Measurements from ENCODE around the gene LZTS2. TPM values are rescaled to one million over a fixed set of nuclear protein-coding genes. Genes with fewer than 3 reads are reported as not detected.

Gene LZTS2
- polyA plus RNA-seq, 2 of the 4 experiments (the other 2 are of a cell fraction), result 13.8 to 35.5 TPM

DNA sequence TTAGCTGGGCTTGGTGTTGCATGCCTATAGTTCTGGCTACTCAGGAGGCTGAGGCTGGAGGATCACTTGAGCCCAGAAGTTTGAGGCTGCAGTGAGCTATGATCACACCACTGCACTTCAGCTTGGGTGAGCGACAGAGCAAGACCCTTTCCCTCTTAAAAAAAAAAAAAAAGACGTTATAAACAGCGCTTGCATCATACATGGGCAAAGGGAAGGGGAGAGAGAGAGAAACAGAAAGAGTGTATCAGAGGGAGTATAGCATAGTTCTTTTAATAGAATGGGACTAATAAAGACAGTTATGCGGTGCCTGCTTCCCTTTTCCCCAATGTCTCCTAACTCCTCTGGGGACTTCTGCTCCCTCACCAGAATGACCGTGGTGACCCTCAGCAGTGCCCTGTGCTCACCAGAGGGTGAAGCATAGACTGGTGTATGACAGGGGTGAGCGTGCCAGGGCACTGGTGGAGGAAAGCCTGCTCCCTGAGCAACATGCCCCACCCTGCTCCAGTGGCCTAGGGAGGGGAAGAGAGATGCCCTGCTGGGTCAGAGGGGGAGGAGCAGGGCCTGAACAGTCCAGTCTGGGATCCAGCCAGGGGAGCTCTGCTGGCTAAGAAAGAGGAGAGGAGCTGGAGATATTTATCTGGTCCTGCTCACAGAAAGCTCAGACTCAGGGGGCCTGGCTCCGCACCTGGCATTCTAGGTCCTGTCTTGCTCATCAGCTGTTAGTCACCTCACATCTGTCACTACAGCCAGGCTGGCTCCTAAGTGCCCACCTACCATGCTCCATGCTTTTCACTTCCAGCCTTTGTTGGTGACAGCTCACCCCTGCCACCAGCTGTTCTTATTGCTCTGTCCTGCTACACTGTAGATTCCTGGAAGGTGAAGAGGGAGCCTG lies 29.1 kb downstream of the LZTS2 start:
- ChIA-PET CTCF (interaction anchor here (1.7 to 59.3 kb wide), 6 partner anchors 12 to 48 kb away, joined by 5 to 2364 read pairs (median 109); partner anchors contain the start of genes KAZALD1 and LZTS2), POLR2A (interaction anchor here (1.1 kb wide), 1 partner anchor 15 kb away, joined by 4 read pairs; no protein-coding TSS in a partner anchor)
- WGBS (ENCODE audit: missing lambda C conversion rate), result 74% methylated on average over 7 of the region's 7 CpGs
- no peak overlapping the region for H3K4me3 ChIP-seq
- TF ChIP-seq BHLHE40 (IDR thresholded peaks at IDR 0.05; ENCODE audit: low read depth, low read length), result no peak
- TF ChIP-seq CTCF (IDR thresholded peaks at IDR 0.05), result no peak
- TF ChIP-seq ZNF302 (CRISPR knock-in tag; IDR thresholded peaks at IDR 0.05), result no peak
- TF ChIP-seq TP53 (CRISPR knock-in tag; IDR thresholded peaks at IDR 0.05), result no peak
- no peak for TF ChIP-seq HOXB13 (CRISPR knock-in tag; IDR thresholded peaks at IDR 0.05; ENCODE audit: low read depth)
- TF ChIP-seq MAFK (IDR thresholded peaks at IDR 0.05; ENCODE audit: partially characterized antibody), result no peak
- no peak for TF ChIP-seq KDM1A (IDR thresholded peaks at IDR 0.05; ENCODE audit: low read depth)
- no peak for TF ChIP-seq NR3C1 (IDR thresholded peaks at IDR 0.05)
- no peak for TF ChIP-seq NFE2L2 (conservative IDR thresholded peaks at IDR 0.05; ENCODE audit: low read length)
- no peak for TF ChIP-seq SREBF2 (IDR thresholded peaks at IDR 0.05)
- DNase-seq (ENCODE audit: low read depth in 1 of 2, low spot score in 1 of 2), result no peak
- no peak overlapping the region for H3K4me2 ChIP-seq
- H3K4me1 ChIP-seq, result peaks cover 27% of the 10 kb centered on the region
- no peak overlapping the region for H3K27ac ChIP-seq
- H3K9me3 ChIP-seq, result no peaks in the 10 kb centered on the region
- FAIRE-seq, result no peak
- ATAC-seq, result no peak

GRCh38 chr10:101029520-101030295 lies 30.1 kb downstream of the LZTS2 start:
- no peak for FAIRE-seq
- Histone ChIP-seq H3K9me3 (no peaks in the 10 kb centered on the region), H3K4me1 (peaks cover 27% of the 10 kb centered on the region), H3K4me3 (no peak overlapping the region), H3K27ac (no peak overlapping the region), H3K4me2 (no peak overlapping the region)
- CTCF ChIA-PET, result interaction anchor here (1.2 to 59.3 kb wide), 7 partner anchors 11 to 113 kb away, joined by 3 to 2364 read pairs (median 73); partner anchors contain the start of genes KAZALD1 and LZTS2
- ATAC-seq, result peak in 1 of 2 experiments; percentile 28; a peak in 3 of 6 replicates
- 84% methylated on average over 25 of the region's 27 CpGs for WGBS (ENCODE audit: missing lambda C conversion rate)
- TF ChIP-seq HDAC2 (IDR thresholded peaks at IDR 0.05), result no peak
- TF ChIP-seq SMC3 (IDR thresholded peaks at IDR 0.05), result no peak
- TF ChIP-seq, protein P1, sequence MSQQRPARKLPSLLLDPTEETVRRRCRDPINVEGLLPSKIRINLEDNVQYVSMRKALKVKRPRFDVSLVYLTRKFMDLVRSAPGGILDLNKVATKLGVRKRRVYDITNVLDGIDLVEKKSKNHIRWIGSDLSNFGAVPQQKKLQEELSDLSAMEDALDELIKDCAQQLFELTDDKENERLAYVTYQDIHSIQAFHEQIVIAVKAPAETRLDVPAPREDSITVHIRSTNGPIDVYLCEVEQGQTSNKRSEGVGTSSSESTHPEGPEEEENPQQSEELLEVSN (IDR thresholded peaks at IDR 0.05; ENCODE audit: borderline replicate concordance, low read depth), result no peak
- peak in 1 of 2 experiments; percentile 34 for DNase-seq (ENCODE audit: low read depth in 1 of 2, low spot score in 1 of 2)
- POLR2A ChIA-PET, result no interaction called here

GRCh38 chr10:101030496-101031127 lies 31.0 kb downstream of the LZTS2 start:
- WGBS (ENCODE audit: missing lambda C conversion rate), result 33% methylated on average over 12 of the region's 25 CpGs
- ATAC-seq, result peak in 1 of 2 experiments; percentile 1; a peak in 3 of 6 replicates

More at GRCh38 chr10:101030496-101031127, 31.0 kb downstream of the LZTS2 start:
- no peak for TF ChIP-seq CHD4 (IDR thresholded peaks at IDR 0.05; ENCODE audit: borderline replicate concordance)
- TF ChIP-seq, protein P1 (IDR thresholded peaks at IDR 0.05; ENCODE audit: borderline replicate concordance, low read depth), result no peak; the same call in 1 of the 2 replicates
- TF ChIP-seq FOXS1 (CRISPR knock-in tag; IDR thresholded peaks at IDR 0.05), result no peak
- no peak for TF ChIP-seq HEYL (CRISPR knock-in tag; IDR thresholded peaks at IDR 0.05)
- TF ChIP-seq CHD2 (IDR thresholded peaks at IDR 0.05; ENCODE audit: low read length, partially characterized antibody), result no peak
- TF ChIP-seq SMC3 (IDR thresholded peaks at IDR 0.05), result no peak
- TF ChIP-seq NFE2L2 (conservative IDR thresholded peaks at IDR 0.05; ENCODE audit: low read length), result no peak
- no peak for TF ChIP-seq RFX5 (IDR thresholded peaks at IDR 0.05)
- no peaks in the 10 kb centered on the region for H3K9me3 ChIP-seq
- peak overlapping the region; percentile 77 for H3K4me3 ChIP-seq
- ChIA-PET CTCF (interaction anchor here (1.2 to 59.3 kb wide), 8 partner anchors 10 to 112 kb away, joined by 3 to 2364 read pairs (median 48); partner anchors contain the start of genes KAZALD1, LZTS2 and SEMA4G), POLR2A (interaction anchor here (1.0 to 2.3 kb wide), 6 partner anchors 10 to 36 kb away, joined by 3 to 9 read pairs (median 4); partner anchors contain the start of gene KAZALD1)
- H3K4me1 ChIP-seq, result peaks cover 27% of the 10 kb centered on the region
- H3K27ac ChIP-seq, result peak overlapping the region; percentile 21 to 92; a peak in 4 of 6 replicates
- no peak for DNase-seq (ENCODE audit: low read depth in 1 of 2, low spot score in 1 of 2)
- peak overlapping the region; percentile 96 for H3K4me2 ChIP-seq
- FAIRE-seq, result no peak

Data from A549 (cell line).